ENCODE data around the gene KLF1. TPM values are rescaled to one million over a fixed set of nuclear protein-coding genes. Genes with fewer than 3 reads are reported as not detected.
A peak's percentile ranks its signal among the peaks of the same experiment; 100 is the strongest.

KLF1 gene
- total and polyA plus RNA-seq, 2 of the 13 experiments (the other 11 are each of a cell fraction or from before 2014, with no cell fraction given): not detected

DNA sequence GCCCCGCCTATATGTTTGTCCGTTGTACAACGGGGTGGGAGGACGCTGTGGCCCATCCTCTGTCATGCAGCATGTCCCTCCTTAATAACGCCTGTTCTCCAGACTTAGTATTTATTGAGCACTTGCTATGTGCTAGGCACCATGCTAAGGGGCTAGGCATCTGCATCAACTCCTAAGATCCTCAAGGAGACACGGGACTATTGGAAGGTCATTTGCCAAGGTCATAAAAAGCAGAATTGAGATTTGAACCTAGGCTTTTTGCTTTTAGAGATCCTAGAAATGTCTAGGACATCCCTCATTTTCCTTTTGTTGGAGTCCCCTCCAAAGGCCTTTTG lies 50.5 kb downstream of the KLF1 start (continued):
- TF ChIP-seq, protein P1, sequence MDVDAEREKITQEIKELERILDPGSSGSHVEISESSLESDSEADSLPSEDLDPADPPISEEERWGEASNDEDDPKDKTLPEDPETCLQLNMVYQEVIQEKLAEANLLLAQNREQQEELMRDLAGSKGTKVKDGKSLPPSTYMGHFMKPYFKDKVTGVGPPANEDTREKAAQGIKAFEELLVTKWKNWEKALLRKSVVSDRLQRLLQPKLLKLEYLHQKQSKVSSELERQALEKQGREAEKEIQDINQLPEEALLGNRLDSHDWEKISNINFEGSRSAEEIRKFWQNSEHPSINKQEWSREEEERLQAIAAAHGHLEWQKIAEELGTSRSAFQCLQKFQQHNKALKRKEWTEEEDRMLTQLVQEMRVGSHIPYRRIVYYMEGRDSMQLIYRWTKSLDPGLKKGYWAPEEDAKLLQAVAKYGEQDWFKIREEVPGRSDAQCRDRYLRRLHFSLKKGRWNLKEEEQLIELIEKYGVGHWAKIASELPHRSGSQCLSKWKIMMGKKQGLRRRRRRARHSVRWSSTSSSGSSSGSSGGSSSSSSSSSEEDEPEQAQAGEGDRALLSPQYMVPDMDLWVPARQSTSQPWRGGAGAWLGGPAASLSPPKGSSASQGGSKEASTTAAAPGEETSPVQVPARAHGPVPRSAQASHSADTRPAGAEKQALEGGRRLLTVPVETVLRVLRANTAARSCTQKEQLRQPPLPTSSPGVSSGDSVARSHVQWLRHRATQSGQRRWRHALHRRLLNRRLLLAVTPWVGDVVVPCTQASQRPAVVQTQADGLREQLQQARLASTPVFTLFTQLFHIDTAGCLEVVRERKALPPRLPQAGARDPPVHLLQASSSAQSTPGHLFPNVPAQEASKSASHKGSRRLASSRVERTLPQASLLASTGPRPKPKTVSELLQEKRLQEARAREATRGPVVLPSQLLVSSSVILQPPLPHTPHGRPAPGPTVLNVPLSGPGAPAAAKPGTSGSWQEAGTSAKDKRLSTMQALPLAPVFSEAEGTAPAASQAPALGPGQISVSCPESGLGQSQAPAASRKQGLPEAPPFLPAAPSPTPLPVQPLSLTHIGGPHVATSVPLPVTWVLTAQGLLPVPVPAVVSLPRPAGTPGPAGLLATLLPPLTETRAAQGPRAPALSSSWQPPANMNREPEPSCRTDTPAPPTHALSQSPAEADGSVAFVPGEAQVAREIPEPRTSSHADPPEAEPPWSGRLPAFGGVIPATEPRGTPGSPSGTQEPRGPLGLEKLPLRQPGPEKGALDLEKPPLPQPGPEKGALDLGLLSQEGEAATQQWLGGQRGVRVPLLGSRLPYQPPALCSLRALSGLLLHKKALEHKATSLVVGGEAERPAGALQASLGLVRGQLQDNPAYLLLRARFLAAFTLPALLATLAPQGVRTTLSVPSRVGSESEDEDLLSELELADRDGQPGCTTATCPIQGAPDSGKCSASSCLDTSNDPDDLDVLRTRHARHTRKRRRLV (CRISPR knock-in tag; IDR thresholded peaks at IDR 0.05): no peak
- no peak for TF ChIP-seq HOXA7 (CRISPR knock-in tag; IDR thresholded peaks at IDR 0.05)
- TF ChIP-seq TAF15 (IDR thresholded peaks at IDR 0.05; ENCODE audit: low read depth, low read length, poor library complexity, severe bottlenecking): no peak
- TF ChIP-seq FOXK1 (CRISPR knock-in tag; IDR thresholded peaks at IDR 0.05; ENCODE audit: borderline replicate concordance, low read depth): 0 out of 2 replicates have a peak, but pooled peaks have one; percentile 48
- TF ChIP-seq IKZF1 (IDR thresholded peaks at IDR 0.05): no peak
- 0 out of 2 replicates have a peak, but pooled peaks have one; percentile 7 for TF ChIP-seq WIZ (CRISPR knock-in tag; IDR thresholded peaks at IDR 0.05)
- no peak for TF ChIP-seq CC2D1A (CRISPR knock-in tag; IDR thresholded peaks at IDR 0.05)
- TF ChIP-seq, protein P2, sequence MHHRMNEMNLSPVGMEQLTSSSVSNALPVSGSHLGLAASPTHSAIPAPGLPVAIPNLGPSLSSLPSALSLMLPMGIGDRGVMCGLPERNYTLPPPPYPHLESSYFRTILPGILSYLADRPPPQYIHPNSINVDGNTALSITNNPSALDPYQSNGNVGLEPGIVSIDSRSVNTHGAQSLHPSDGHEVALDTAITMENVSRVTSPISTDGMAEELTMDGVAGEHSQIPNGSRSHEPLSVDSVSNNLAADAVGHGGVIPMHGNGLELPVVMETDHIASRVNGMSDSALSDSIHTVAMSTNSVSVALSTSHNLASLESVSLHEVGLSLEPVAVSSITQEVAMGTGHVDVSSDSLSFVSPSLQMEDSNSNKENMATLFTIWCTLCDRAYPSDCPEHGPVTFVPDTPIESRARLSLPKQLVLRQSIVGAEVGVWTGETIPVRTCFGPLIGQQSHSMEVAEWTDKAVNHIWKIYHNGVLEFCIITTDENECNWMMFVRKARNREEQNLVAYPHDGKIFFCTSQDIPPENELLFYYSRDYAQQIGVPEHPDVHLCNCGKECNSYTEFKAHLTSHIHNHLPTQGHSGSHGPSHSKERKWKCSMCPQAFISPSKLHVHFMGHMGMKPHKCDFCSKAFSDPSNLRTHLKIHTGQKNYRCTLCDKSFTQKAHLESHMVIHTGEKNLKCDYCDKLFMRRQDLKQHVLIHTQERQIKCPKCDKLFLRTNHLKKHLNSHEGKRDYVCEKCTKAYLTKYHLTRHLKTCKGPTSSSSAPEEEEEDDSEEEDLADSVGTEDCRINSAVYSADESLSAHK (CRISPR knock-in tag; IDR thresholded peaks at IDR 0.05; ENCODE audit: borderline replicate concordance): no peak
- no peak for TF ChIP-seq PBX2 (CRISPR knock-in tag; IDR thresholded peaks at IDR 0.05)
